ELR (cell line): ENCODE results near the gene REX1BD.
"Not testable (repeated sequence)": the region's sequence is repeated elsewhere in the genome, so short reads cannot be mapped to it uniquely, and the experiment has no call there.

Experiments
- DNase-seq: peaks from one replicate; pipeline ENCODE4 v3.0.0-alpha.2; 2015; ENCODE audit warnings: low read depth

Gene REX1BD

GRCh38 chr19:18577365-18577914, 11.2 kb upstream of the REX1BD start:
- DNase-seq, result no peak

- DNase-seq, result no peak
Observed at GRCh38 chr19:18580311-18580710, 8.3 kb upstream of the REX1BD start.

DNA sequence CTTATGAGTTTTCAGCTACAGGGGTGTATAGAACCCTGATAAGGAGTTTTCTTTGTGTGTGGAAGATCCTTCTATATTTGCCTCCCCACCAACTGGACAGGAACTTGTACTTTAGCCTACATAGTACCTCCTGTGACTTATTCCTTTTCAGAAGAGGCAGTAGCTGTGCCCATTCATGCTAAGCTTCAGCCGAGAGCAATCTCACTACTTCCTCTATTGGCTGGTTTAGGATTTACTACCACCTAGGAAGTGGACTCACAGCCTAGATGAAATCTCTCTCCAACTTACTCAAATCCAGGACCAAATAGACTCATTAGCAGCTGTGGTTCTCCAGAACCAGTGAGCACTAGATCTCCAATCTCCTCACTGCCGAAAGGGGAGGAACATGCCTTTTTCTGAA, 2.3 kb upstream of the REX1BD start:
- DNase-seq, result peak; percentile 44

DNA sequence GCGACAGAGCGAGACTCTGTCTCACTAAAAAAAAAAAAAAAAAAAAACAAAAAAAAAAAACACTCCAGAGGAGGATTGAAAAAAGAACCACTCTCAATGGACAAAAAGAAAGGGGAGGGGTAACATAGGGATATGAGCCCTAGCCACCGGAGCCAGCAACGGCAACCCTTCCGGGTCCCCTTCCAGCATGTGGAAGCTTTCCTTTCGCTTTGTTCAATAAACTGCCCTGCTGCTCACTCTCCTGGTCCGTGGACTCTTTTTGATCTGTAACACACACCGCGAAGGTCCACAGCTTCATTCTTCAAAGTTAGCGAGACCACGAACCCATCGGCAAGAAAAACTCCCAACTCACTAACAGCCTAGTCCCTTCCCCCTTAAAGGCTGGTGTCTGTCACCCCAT, 1.0 kb upstream of the REX1BD start:
- DNase-seq, result no peak

GRCh38 chr19:18587962-18588610, 512 bp upstream of the REX1BD start:
- no peak for DNase-seq

- DNase-seq, result peak; percentile 80
Observed at GRCh38 chr19:18589380-18590272, 1.0 kb downstream of the REX1BD start.

DNA sequence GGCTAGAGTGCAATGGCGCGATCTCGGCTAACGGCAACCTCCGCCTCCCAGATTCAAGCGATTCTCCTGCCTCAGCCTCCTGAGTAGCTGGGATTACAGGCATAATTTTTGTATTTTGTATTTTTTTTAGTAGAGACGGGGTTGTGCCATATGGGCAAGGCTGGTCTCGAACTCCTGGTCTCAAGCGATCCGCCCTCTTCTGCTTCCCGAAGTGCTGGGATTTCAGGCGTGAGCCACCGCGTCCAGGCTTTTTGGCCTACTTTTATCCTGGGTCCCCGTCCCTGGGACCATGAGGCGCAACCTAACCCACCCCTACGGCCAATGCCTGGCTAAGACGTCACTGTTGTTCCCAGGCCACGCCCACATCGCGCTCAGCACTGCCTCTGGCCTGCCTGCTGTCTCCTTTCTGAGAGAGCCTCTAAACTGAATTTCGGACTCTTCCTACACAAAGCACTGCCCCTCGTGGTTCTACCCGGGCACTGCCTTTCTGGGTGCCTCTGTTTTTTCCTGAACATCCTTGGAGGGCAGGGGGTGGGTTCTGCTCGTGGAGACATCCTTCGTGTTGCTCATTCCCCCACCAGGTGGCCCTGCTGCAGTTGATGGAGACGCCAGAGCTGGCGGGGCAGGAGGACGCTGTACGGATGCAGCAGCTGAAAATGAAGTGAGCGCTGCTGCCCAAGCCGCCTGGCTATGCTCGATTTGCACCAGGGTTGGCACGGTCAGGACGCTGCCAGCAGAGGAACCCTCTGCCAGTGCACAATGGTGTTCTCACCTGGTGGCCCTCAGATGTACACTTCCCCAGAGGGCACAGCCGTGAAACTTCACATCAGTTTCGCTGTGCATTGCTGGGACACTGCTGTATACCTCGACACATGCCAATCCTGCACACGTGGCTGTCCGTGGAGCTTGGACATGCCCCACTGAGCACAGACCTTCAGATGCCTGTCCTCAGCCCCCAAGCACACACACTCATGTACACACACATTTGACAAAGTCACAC, 2.0 kb downstream of the REX1BD start:
- peak; percentile 36 for DNase-seq

- DNase-seq, result no peak
Observed at GRCh38 chr19:18591735-18592385, 3.3 kb downstream of the REX1BD start.

- DNase-seq, result not testable (repeated sequence)
Observed at GRCh38 chr19:18592732-18593131, 4.1 kb downstream of the REX1BD start.

- no peak for DNase-seq
Observed at GRCh38 chr19:18593367-18594095, 4.9 kb downstream of the REX1BD start.

- peak; percentile 82 for DNase-seq
Observed at GRCh38 chr19:18594096-18594823, 5.7 kb downstream of the REX1BD start.

DNA sequence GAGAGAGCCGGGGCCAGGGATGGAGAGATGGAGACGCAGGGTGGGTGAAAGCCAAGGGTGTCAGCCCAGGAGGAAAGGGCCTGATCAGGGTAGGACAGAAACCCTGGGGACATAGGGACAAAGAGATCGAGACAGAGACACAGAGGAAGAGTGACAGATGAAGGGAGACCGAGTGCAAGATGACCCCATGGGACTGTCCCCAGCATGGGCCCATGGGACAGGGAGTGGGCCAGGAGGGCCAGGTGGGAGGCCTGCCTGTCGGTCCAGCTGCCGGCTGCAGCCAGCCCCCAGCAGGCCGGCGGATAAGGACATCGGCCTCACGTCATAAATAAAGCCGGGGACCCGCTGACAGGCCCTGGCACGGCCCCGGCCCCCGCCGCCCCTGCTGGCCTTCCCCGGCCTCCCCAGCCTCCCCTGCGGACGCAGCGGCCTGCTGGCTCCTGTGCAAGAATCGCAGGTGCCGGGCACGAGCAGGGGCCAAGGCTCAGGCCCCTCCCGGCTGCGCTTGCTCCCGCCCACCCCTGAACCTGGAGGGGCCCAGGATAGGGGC, 6.3 kb downstream of the REX1BD start:
- DNase-seq, result no peak

- no peak for DNase-seq
Observed at GRCh38 chr19:18595475-18595874, 6.9 kb downstream of the REX1BD start.

DNA sequence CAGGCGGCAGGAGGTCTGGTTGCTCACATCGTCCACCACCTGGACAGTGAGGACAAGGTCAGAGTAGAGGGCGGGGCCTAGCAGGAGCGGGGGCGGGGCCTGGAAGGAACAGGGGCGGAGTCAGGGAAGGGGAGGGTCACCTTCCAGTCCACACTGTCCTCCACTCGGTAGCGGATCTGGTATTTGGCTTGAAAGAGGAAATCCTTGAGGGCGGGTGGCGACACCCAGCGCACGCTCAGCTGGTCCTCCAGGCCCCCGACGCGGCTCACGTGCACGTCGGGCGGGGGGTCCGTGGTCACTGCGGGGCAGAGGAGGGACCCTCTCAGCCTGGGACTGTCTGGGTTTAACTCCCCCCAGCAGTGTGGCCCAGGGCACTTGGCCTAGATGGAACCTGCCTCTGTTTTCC, 8.2 kb downstream of the REX1BD start:
- DNase-seq, result peak; percentile 42

- no peak for DNase-seq
Observed at GRCh38 chr19:18597809-18598660, 9.4 kb downstream of the REX1BD start.

DNA sequence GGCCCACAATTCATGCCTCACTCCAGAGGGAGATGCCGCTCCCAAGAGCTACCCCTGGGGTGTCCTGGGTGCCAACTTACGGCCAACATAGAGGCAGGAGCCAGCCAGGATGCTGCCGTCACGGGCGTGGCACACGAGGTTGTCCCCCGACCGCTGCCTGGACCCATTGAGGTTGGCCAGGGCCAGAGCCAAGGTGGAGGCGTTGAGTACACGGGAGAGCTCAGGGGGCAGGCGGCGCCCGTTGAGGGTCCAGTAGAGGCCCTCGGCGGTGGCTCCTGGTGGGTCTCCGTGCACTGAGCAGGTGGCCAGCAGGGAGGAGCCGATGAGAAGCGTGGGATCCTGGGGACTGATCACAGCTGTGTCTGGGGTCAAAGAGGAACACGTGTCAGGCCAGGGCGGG, 10.9 kb downstream of the REX1BD start:
- DNase-seq, result no peak

- not testable (repeated sequence) for DNase-seq
Observed at GRCh38 chr19:18600692-18601397, 12.2 kb downstream of the REX1BD start.

GRCh38 chr19:18601875-18602274, 13.3 kb downstream of the REX1BD start:
- no peak for DNase-seq
